OCI-LY7 (cell line): ENCODE measurements around the gene CHST8. TPM values are rescaled to one million over a fixed set of nuclear protein-coding genes. Genes with fewer than 3 reads are reported as not detected.

ENCODE experiments used
- BruUV-seq: library from RNA; stranded (reverse); fragments of 400-500 nt; replicated peaks from 2 replicates; lab custom pipeline; 2021; lab: Mats Ljungman, UMichigan
- CTCF ChIA-PET: fragments of 300-600 bp; sonication (Branson Sonifier 250); formaldehyde crosslinking; loops from one replicate; lab custom pipeline; 2022; ENCODE audit warnings: antibody characterized with exemption; ENCODE audit not compliant: unreplicated experiment; lab: Charles Lee
- POLR2A ChIA-PET: fragments of 300-600 bp; sonication (Branson Sonifier 250); formaldehyde crosslinking; loops from one replicate; lab custom pipeline; 2022; ENCODE audit warnings: antibody characterized with exemption; lab: Charles Lee
- DNase-seq: peaks from one replicate; pipeline ENCODE4 v3.0.0-alpha.2; 2015; ENCODE audit warnings: low spot score
- H2AFZ ChIP-seq: fragments of 200-600 bp; sonication (generic), shearing (Covaris generic); 2 replicates; pipeline ENCODE4 v1.6.1; 2014; ENCODE audit warnings: mild to moderate bottlenecking, antibody characterized with exemption, low read length, moderate library complexity
- H3K27ac ChIP-seq: fragments of 200-600 bp; sonication (generic); 2 replicates; pipeline ENCODE4 v1.5.1; 2014; ENCODE audit warnings: mixed run types, low read depth, mild to moderate bottlenecking, moderate library complexity, low read length, inconsistent platforms; ENCODE audit not compliant: poor library complexity, severe bottlenecking
- H3K36me3 ChIP-seq: fragments of 200-600 bp; sonication (generic); 2 replicates; pipeline ENCODE4 v1.6.1; 2014; ENCODE audit warnings: mild to moderate bottlenecking, antibody characterized with exemption, low read length, moderate library complexity, mixed read lengths; ENCODE audit not compliant: insufficient read depth
- H3K4me1 ChIP-seq: fragments of 200-600 bp; sonication (generic); 2 replicates; pipeline ENCODE4 v1.5.1; 2014; ENCODE audit warnings: mild to moderate bottlenecking, low read length; ENCODE audit not compliant: insufficient read depth, poor library complexity, severe bottlenecking
- H3K4me2 ChIP-seq: fragments of 200-600 bp; sonication (generic); 2 replicates; pipeline ENCODE4 v1.6.1; 2014; ENCODE audit warnings: mild to moderate bottlenecking, low read length
- H3K4me3 ChIP-seq: fragments of 200-600 bp; sonication (generic); 2 replicates; pipeline ENCODE4 v1.5.1; 2014; ENCODE audit warnings: mild to moderate bottlenecking, low read depth, low read length; ENCODE audit not compliant: poor library complexity, severe bottlenecking
- H3K79me2 ChIP-seq: fragments of 200-600 bp; sonication (generic); 2 replicates; pipeline ENCODE4 v1.6.1; 2016; ENCODE audit warnings: low read depth, mild to moderate bottlenecking, low read length, moderate library complexity, mixed read lengths; ENCODE audit not compliant: insufficient read depth
- H3K9me2 ChIP-seq: fragments of 200-600 bp; sonication (generic); 2 replicates; pipeline ENCODE4 v1.6.1; 2016; ENCODE audit warnings: mild to moderate bottlenecking, low read length, mixed read lengths; ENCODE audit not compliant: insufficient read depth
- H3K9me3 ChIP-seq: fragments of 200-600 bp; sonication (generic); 2 replicates; pipeline ENCODE4 v1.6.1; 2014; ENCODE audit warnings: mild to moderate bottlenecking, mixed run types, low read length, mixed read lengths
- H4K20me1 ChIP-seq: fragments of 200-600 bp; sonication (generic); 2 replicates; pipeline ENCODE4 v1.6.1; 2014; ENCODE audit warnings: mild to moderate bottlenecking, antibody characterized with exemption, low read length, moderate library complexity, mixed read lengths; ENCODE audit not compliant: insufficient read depth
- CTCF ChIP-seq: fragments of 200-600 bp; sonication (generic); conservative IDR thresholded peaks from 2 replicates; pipeline ENCODE4 v1.5.1; 2014; ENCODE audit warnings: mild to moderate bottlenecking, antibody characterized with exemption, low read length, moderate library complexity, mixed read lengths
- EZH2phosphoT487 ChIP-seq: fragments of 200-600 bp; sonication (generic); IDR thresholded peaks from 2 replicates; pipeline ENCODE4 v1.6.1; 2018; ENCODE audit warnings: low read depth, borderline replicate concordance, mild to moderate bottlenecking, mixed run types, antibody characterized with exemption, low read length, moderate library complexity, mixed read lengths
- intact Hi-C: fragments of 100-400 bp; cut with micrococcal nuclease; formaldehyde crosslinking; loops from one replicate; pipeline ENCODE4 v1.10.0; 2022; ENCODE audit not compliant: unreplicated experiment
- total RNA-seq, 2 experiments: library from RNA; depleted of rRNA in 1 of 2; stranded (reverse); fragments of >200 nt in 1 of 2; shearing (Covaris generic) in 1 of 2; gene quantifications; 2 replicates each; pipeline ENCODE4 v1.2.3, GENCODE V29; 2014 to 2022

CHST8 gene
- total RNA-seq, 2 experiments from 2014 or later = not detected

- Histone ChIP-seq H3K4me1 (no peaks in the 10 kb centered on the region), H3K79me2 (no peaks in the 10 kb centered on the region), H3K27ac (no peak overlapping the region), H3K9me3 (no peaks in the 10 kb centered on the region), H2AFZ (no peak overlapping the region), H3K9me2 (no peaks in the 10 kb centered on the region), H4K20me1 (no peaks in the 10 kb centered on the region), H3K4me2 (no peak overlapping the region), H3K4me3 (no peak overlapping the region), H3K36me3 (no peaks in the 10 kb centered on the region)
- DNase-seq = no peak
- ChIA-PET CTCF (no interaction called here), POLR2A (no interaction called here)
- intact Hi-C loops = no loop called here
- TF ChIP-seq EZH2phosphoT487 = no peak
- TF ChIP-seq CTCF = no peak
- no TSS peak for BruUV-seq
Measured at GRCh38 chr19:33647146-33647545, 25.4 kb downstream of the CHST8 start.

- Histone ChIP-seq H3K27ac (no peak overlapping the region), H3K9me2 (no peaks in the 10 kb centered on the region), H3K9me3 (no peaks in the 10 kb centered on the region), H3K4me3 (no peak overlapping the region), H2AFZ (no peak overlapping the region), H3K79me2 (no peaks in the 10 kb centered on the region), H3K4me1 (no peaks in the 10 kb centered on the region), H4K20me1 (no peaks in the 10 kb centered on the region), H3K4me2 (no peak overlapping the region), H3K36me3 (no peaks in the 10 kb centered on the region)
- CTCF ChIA-PET = no interaction called here
- no TSS peak for BruUV-seq
- DNase-seq = no peak
- TF ChIP-seq CTCF = no peak
- no peak for TF ChIP-seq EZH2phosphoT487
- POLR2A ChIA-PET = no interaction called here
- intact Hi-C loops = no loop called here
Measured at GRCh38 chr19:33649627-33650305, 28.0 kb downstream of the CHST8 start.

GRCh38 chr19:33653684-33654083, 31.9 kb downstream of the CHST8 start:
- Histone ChIP-seq H3K9me2 (no peaks in the 10 kb centered on the region), H2AFZ (no peak overlapping the region), H3K9me3 (no peaks in the 10 kb centered on the region), H4K20me1 (no peaks in the 10 kb centered on the region), H3K79me2 (no peaks in the 10 kb centered on the region), H3K4me2 (no peak overlapping the region), H3K36me3 (no peaks in the 10 kb centered on the region), H3K4me3 (no peak overlapping the region), H3K4me1 (no peaks in the 10 kb centered on the region), H3K27ac (no peak overlapping the region)
- no peak for DNase-seq
- TF ChIP-seq EZH2phosphoT487 (no peak), CTCF (no peak)
- BruUV-seq = no TSS peak
- CTCF ChIA-PET = no interaction called here
- POLR2A ChIA-PET = no interaction called here
- intact Hi-C loops = no loop called here
